ENCODE measurements around the gene GABRG3.

DNA sequence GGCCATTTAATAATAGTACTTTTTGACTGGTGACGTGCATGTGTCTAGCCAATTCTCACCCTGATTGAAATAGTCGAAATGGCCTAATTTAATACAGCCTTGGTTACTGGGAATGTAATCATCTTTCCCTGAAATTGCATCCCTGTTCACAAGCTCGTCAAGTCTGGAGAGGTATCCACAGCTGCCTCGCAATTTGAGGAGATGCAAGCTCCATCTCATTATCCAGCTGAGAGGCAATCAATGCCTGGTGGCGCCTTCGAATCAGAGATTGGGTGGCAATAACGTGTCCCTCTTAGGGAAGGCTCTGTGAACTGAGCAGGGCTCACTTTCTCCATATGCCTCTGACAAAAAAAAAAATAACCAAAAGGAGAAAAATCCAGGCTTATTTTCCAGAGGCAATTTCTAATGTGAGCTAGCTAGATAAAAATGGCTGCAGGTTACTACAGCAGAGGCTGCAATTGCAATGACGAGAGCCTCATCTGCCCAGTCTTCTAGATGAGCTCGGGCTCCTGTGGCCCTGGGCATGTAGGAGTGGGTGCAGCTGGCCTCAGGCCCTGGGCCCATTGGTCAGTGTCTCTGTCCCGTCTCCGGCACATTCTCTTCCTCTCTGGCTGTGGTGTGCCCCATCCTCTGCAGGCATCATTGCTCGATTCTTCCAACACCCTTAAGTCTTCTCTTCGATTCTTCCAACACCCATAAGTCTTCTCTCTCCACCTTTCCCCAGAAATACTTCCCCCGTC lies 487.5 kb downstream of the GABRG3 start:
- TF ChIP-seq CTCF (IDR thresholded peaks at IDR 0.05; ENCODE audit: poor library complexity) = no peak
- TF ChIP-seq EZH2phosphoT487 (IDR thresholded peaks at IDR 0.05; ENCODE audit: low read depth, severe bottlenecking, unreplicated experiment) = no peak
